HepG2 (cell line): ENCODE measurements around the gene LYZL6. TPM values are rescaled to one million over a fixed set of nuclear protein-coding genes. Genes with fewer than 3 reads are reported as not detected.

Experiments
- BCL6 ChIP-seq: IDR thresholded peaks from 2 replicates; pipeline ENCODE4 v1.6.1; 2016; ENCODE audit warnings: missing genetic modification reagents, missing compliant biosample characterization
- CC2D1A ChIP-seq: sonication (generic); formaldehyde crosslinking; IDR thresholded peaks from 2 replicates; pipeline ENCODE4 v1.8.1; 2023; ENCODE audit warnings: mild to moderate bottlenecking, missing genetic modification reagents
- CHD2 ChIP-seq: IDR thresholded peaks from 2 replicates; pipeline ENCODE4 v1.6.1; 2011; ENCODE audit warnings: low read depth, low read length, improper control_type of control experiment
- DMAP1 ChIP-seq: IDR thresholded peaks from 2 replicates; pipeline ENCODE4 v1.6.1; 2016
- HDAC1 ChIP-seq: sonication (generic); formaldehyde crosslinking; IDR thresholded peaks from 2 replicates; pipeline ENCODE4 v1.5.1; 2020; ENCODE audit warnings: mild to moderate bottlenecking, missing genetic modification reagents
- IKZF1 ChIP-seq: fragments of 450-650 bp; IDR thresholded peaks from 2 replicates; pipeline ENCODE4 v1.7.1; 2016
- KLF13 ChIP-seq: sonication (generic); formaldehyde crosslinking; IDR thresholded peaks from 2 replicates; pipeline ENCODE4 v1.4.0; 2020; ENCODE audit warnings: mild to moderate bottlenecking, missing genetic modification reagents
- MAFG ChIP-seq: sonication (generic); formaldehyde crosslinking; IDR thresholded peaks from 2 replicates; pipeline ENCODE4 v1.5.1; 2020; ENCODE audit warnings: mild to moderate bottlenecking, missing genetic modification reagents
- MEIS2 ChIP-seq: sonication (generic); formaldehyde crosslinking; IDR thresholded peaks from 2 replicates; pipeline ENCODE4 v1.9.0; 2021; ENCODE audit warnings: mild to moderate bottlenecking, missing genetic modification reagents
- NFIC ChIP-seq: IDR thresholded peaks from 2 replicates; pipeline ENCODE4 v1.6.1; 2012; ENCODE audit warnings: mild to moderate bottlenecking, low read length, inconsistent platforms
- NR2C2 ChIP-seq: sonication (generic); formaldehyde crosslinking; IDR thresholded peaks from 2 replicates; pipeline ENCODE4 v1.4.0; 2020; ENCODE audit warnings: missing genetic modification reagents, mild to moderate bottlenecking, moderate library complexity, borderline replicate concordance
- PLRG1 ChIP-seq: fragments of 450-650 bp; conservative IDR thresholded peaks from 2 replicates; pipeline ENCODE4 v1.6.1; 2016
- POLR2A ChIP-seq, 2 experiments: IDR thresholded peaks; 2 replicates each; pipeline ENCODE4 v1.6.1; 2011; ENCODE audit warnings: low read depth in 2 of 2, low read length in 2 of 2, mild to moderate bottlenecking in 1 of 2, moderate library complexity in 1 of 2; ENCODE audit not compliant: insufficient read depth in 1 of 2
- RAD21 ChIP-seq: fragments of 450-650 bp; formaldehyde crosslinking; IDR thresholded peaks from 2 replicates; pipeline ENCODE4 v1.5.0; 2020; ENCODE audit warnings: mild to moderate bottlenecking
- RARG ChIP-seq: sonication (generic); formaldehyde crosslinking; IDR thresholded peaks from 2 replicates; pipeline ENCODE4 v1.4.0; 2020; ENCODE audit warnings: low read depth, mild to moderate bottlenecking, missing genetic modification reagents
- SOX5 ChIP-seq: IDR thresholded peaks from 2 replicates; pipeline ENCODE4 v1.6.1; 2016; ENCODE audit warnings: borderline replicate concordance
- SOX6 ChIP-seq, 2 experiments: fragments of 450-650 bp in 1 of 2; sonication (generic) in 1 of 2; formaldehyde crosslinking in 1 of 2; IDR thresholded peaks; 2 replicates each; pipeline versions ENCODE4 v1.4.0 to v1.6.1; 2017 to 2020; ENCODE audit warnings: antibody characterized with exemption in 1 of 2, mild to moderate bottlenecking in 1 of 2, missing genetic modification reagents in 1 of 2
- SP2 ChIP-seq: sonication (generic); formaldehyde crosslinking; IDR thresholded peaks from 2 replicates; pipeline ENCODE4 v1.5.1; 2020; ENCODE audit warnings: mild to moderate bottlenecking, missing genetic modification reagents
- TBX3 ChIP-seq: fragments of 450-650 bp; IDR thresholded peaks from 2 replicates; pipeline ENCODE4 v1.6.1; 2017; ENCODE audit warnings: antibody characterized with exemption, mild to moderate bottlenecking, inconsistent platforms, borderline replicate concordance
- TEAD3 ChIP-seq: optimal IDR thresholded peaks from 2 replicates; pipeline ENCODE3; 2016; ENCODE audit warnings: borderline replicate concordance
- ZBTB3 ChIP-seq: sonication (generic); formaldehyde crosslinking; IDR thresholded peaks from 2 replicates; pipeline ENCODE4 v1.4.0; 2020; ENCODE audit warnings: low read depth, mild to moderate bottlenecking, moderate library complexity, missing genetic modification reagents, borderline replicate concordance
- ZBTB7A ChIP-seq: sonication (generic); formaldehyde crosslinking; IDR thresholded peaks from 2 replicates; pipeline ENCODE4 v1.8.0; 2022; ENCODE audit warnings: mild to moderate bottlenecking, missing genetic modification reagents
- ZC3H13 ChIP-seq: sonication (generic); formaldehyde crosslinking; IDR thresholded peaks from 2 replicates; pipeline ENCODE4 v1.8.1; 2023; ENCODE audit warnings: mild to moderate bottlenecking, missing genetic modification reagents, moderate library complexity
- ZNF44 ChIP-seq: sonication (generic); formaldehyde crosslinking; IDR thresholded peaks from 2 replicates; pipeline ENCODE4 v1.5.1; 2020; ENCODE audit warnings: mild to moderate bottlenecking, missing genetic modification reagents
- ZNF570 ChIP-seq: sonication (generic); formaldehyde crosslinking; IDR thresholded peaks from 2 replicates; pipeline ENCODE4 v1.4.0; 2020; ENCODE audit warnings: mild to moderate bottlenecking, missing genetic modification reagents, borderline replicate concordance
- ZNF740 ChIP-seq: sonication (generic); formaldehyde crosslinking; IDR thresholded peaks from 2 replicates; pipeline ENCODE4 v1.4.0; 2020; ENCODE audit warnings: missing genetic modification reagents
- ZNF75D ChIP-seq: sonication (generic); formaldehyde crosslinking; IDR thresholded peaks from 2 replicates; pipeline ENCODE4 v1.8.1; 2023; ENCODE audit warnings: missing genetic modification reagents, mild to moderate bottlenecking, borderline replicate concordance
- polyA plus RNA-seq, 8 experiments: library from polyadenylated mRNA; depleted of rRNA in 3 of 8; stranded (reverse) in 7 of 8; unstranded in 1 of 8; fragments of >200 nt; fragmentation: Illumina TruSeq in 4 of 8; extraction: Trizol in 4 of 8; gene quantifications; 2 replicates each; pipeline versions ENCODE4 v1.2.1 to v1.2.3, GENCODE V29; 2011 to 2016; ENCODE audit warnings: low read depth in 4 of 8, missing spikeins in 1 of 8, mixed read lengths in 1 of 8; ENCODE audit not compliant: insufficient read depth in 1 of 8
- total RNA-seq, 5 experiments: library from RNA; depleted of rRNA; stranded (reverse); fragments of >200 nt; fragmentation: Illumina TruSeq; extraction: Trizol; gene quantifications; 2 replicates each; pipeline ENCODE4 v1.2.3, GENCODE V29; 2016; ENCODE audit warnings: low read depth in 1 of 5
- TF ChIP-seq, protein P1 (sequence below): sonication (generic); formaldehyde crosslinking; IDR thresholded peaks from 2 replicates; pipeline ENCODE4 v1.5.0; 2020; ENCODE audit warnings: mild to moderate bottlenecking, missing genetic modification reagents
- TF ChIP-seq, protein P2 (sequence below): sonication (generic); formaldehyde crosslinking; IDR thresholded peaks from 2 replicates; pipeline ENCODE4 v1.8.1; 2023; ENCODE audit warnings: mild to moderate bottlenecking, missing genetic modification reagents, borderline replicate concordance
- TF ChIP-seq, protein P3 (sequence below): sonication (generic); formaldehyde crosslinking; IDR thresholded peaks from 2 replicates; pipeline ENCODE4 v1.9.0; 2021; ENCODE audit warnings: missing genetic modification reagents, mild to moderate bottlenecking, borderline replicate concordance
- TF ChIP-seq, protein P4 (sequence below): sonication (generic); formaldehyde crosslinking; IDR thresholded peaks from 2 replicates; pipeline ENCODE4 v1.5.0; 2020; ENCODE audit warnings: missing genetic modification reagents

LYZL6 gene
- total and polyA plus RNA-seq, 2 of the 13 experiments (the other 11 are each of a cell fraction or from before 2014, with no cell fraction given) = not detected

DNA sequence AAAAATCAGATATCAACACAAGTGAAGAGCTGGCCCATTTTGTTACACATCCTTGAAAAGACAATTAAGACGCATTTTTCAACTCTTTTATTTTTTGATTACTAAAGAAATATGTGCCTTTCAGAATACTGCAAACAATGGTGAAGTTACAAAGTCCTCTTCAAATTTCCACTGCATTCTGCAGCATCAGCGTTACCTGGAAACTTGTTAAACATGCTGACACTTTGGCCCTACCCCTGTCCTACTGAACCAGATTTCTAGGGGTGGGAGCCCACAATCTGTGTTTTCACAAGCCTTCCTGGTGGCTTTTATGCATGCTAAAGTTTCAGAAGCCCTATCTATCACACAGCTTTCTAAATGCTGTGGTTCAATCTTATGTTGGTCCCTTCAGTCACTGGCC, 47.6 kb upstream of the LYZL6 start (continued):
- TF ChIP-seq SOX6 (IDR thresholded peaks at IDR 0.05) (no peak), SOX6 (CRISPR knock-in tag; IDR thresholded peaks at IDR 0.05) (peak; percentile 53), RARG (CRISPR knock-in tag) (no peak), ZNF740 (CRISPR knock-in tag) (no peak), MAFG (peak; percentile 56; the same call in 1 of the 2 replicates), DMAP1 (CRISPR knock-in tag) (no peak), ZNF570 (no peak), SP2 (CRISPR knock-in tag) (no peak), CHD2 (no peak), ZNF75D (CRISPR knock-in tag) (no peak), ZNF44 (CRISPR knock-in tag) (no peak), TBX3 (no peak), ZBTB3 (CRISPR knock-in tag) (no peak), NFIC (no peak), ZBTB7A (CRISPR knock-in tag) (no peak), PLRG1 (no peak), MEIS2 (no peak), IKZF1 (no peak), RAD21 (CRISPR knock-in tag) (no peak), NR2C2 (no peak), BCL6 (CRISPR knock-in tag) (peak; percentile 66), POLR2A (IDR thresholded peaks at IDR 0.05; ENCODE audit: insufficient read depth in 1 of 2, low read depth in 2 of 2, low read length in 2 of 2) (no peak), HDAC1 (CRISPR knock-in tag) (no peak), ZC3H13 (no peak), TEAD3 (CRISPR knock-in tag) (peak; percentile 59), CC2D1A (CRISPR knock-in tag) (no peak), KLF13 (CRISPR knock-in tag) (no peak), SOX5 (CRISPR knock-in tag) (peak; percentile 67; the same call in 1 of the 2 replicates)
- TF ChIP-seq, protein P1, sequence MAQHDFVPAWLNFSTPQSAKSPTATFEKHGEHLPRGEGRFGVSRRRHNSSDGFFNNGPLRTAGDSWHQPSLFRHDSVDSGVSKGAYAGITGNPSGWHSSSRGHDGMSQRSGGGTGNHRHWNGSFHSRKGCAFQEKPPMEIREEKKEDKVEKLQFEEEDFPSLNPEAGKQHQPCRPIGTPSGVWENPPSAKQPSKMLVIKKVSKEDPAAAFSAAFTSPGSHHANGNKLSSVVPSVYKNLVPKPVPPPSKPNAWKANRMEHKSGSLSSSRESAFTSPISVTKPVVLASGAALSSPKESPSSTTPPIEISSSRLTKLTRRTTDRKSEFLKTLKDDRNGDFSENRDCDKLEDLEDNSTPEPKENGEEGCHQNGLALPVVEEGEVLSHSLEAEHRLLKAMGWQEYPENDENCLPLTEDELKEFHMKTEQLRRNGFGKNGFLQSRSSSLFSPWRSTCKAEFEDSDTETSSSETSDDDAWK = no peak
- TF ChIP-seq, protein P2, sequence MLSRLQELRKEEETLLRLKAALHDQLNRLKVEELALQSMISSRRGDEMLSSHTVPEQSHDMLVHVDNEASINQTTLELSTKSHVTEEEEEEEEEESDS (CRISPR knock-in tag) = no peak
- TF ChIP-seq, protein P3, sequence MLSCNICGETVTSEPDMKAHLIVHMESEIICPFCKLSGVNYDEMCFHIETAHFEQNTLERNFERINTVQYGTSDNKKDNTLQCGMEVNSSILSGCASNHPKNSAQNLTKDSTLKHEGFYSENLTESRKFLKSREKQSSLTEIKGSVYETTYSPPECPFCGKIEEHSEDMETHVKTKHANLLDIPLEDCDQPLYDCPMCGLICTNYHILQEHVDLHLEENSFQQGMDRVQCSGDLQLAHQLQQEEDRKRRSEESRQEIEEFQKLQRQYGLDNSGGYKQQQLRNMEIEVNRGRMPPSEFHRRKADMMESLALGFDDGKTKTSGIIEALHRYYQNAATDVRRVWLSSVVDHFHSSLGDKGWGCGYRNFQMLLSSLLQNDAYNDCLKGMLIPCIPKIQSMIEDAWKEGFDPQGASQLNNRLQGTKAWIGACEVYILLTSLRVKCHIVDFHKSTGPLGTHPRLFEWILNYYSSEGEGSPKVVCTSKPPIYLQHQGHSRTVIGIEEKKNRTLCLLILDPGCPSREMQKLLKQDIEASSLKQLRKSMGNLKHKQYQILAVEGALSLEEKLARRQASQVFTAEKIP (CRISPR knock-in tag) = no peak
- TF ChIP-seq, protein P4, sequence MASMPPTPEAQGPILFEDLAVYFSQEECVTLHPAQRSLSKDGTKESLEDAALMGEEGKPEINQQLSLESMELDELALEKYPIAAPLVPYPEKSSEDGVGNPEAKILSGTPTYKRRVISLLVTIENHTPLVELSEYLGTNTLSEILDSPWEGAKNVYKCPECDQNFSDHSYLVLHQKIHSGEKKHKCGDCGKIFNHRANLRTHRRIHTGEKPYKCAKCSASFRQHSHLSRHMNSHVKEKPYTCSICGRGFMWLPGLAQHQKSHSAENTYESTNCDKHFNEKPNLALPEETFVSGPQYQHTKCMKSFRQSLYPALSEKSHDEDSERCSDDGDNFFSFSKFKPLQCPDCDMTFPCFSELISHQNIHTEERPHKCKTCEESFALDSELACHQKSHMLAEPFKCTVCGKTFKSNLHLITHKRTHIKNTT (CRISPR knock-in tag) = no peak
